ENCODE results near the gene HIF3A.

The HIF3A gene

DNA sequence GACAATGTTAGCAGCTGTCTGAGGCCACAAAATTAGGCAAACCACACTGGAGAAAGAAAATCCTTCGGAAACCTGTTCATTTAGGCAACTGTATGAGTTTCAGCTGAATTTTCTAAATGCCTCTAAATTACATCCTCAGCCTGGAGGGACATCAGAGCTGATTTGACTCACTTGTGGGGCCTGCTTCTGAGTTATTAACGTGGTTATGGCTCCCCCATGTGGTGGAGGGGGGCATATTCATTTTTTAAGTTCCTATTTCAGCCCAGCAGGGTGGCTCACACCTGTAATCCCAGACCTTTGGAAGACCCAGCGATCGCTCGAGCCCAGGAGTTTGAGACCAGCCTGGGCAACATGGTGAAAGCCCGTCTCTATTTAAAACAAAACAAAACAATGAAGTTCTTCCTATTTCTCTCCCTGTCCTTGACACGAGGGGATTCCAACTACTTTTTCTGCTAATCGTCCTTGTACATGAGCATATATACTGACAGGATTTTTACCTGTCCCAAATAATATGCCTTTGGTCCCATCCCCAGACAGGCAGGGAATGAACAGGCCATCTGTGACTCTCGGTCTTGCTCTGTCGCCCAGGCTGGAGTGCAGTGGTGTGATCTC is 31.5 kb upstream of the HIF3A start:
- H2BK12ac ChIP-seq (ENCODE audit: low read length), result no peak overlapping the region
- DNase-seq (ENCODE audit: low spot score), result peak; percentile 81
- WGBS, 2 donors (ENCODE audit: extremely low coverage in 2 of 2, insufficient read length in 2 of 2, insufficient replicate concordance in 1 of 2), result no CpG with 5 or more reads among the region's 10 CpGs

DNA sequence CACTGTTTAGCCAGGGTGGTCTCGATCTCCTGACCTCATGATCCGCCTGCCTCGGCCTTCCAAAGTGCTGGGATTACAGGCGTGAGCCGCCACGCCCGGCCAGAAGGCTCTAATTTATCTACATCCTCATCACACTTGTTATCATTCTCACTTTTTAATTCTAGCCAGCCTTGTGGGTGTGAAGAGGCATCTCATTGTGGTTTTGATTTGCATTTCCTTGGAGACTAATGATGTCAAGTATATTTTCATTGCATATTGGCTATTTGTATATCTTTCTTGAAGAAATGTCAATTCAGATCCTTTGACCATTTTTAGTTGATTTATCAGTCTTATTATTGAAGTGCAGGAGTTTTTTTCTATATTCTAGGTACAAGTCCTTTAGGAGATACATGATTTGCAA is 27.7 kb upstream of the HIF3A start:
- Histone ChIP-seq H3K79me1 (ENCODE audit: low read depth, low read length) (no peaks in the 10 kb centered on the region), H4K8ac (ENCODE audit: low read depth, low read length) (no peak overlapping the region), H3K4me3 (ENCODE audit: low read length in 2 of 2) (no peak overlapping the region), H3K9me3 (replicated peaks in 1 of 2; ENCODE audit: control insufficient read depth in 2 of 2, insufficient read depth in 1 of 2, low read depth in 1 of 2, low read length in 2 of 2) (no peaks in the 10 kb centered on the region), H3K27me3 (ENCODE audit: control insufficient read depth in 3 of 3, insufficient read depth in 3 of 3, low read depth in 1 of 3, low read length in 3 of 3) (peaks cover 0 to 22% (median 0%) of the 10 kb centered on the region in 3 experiments), H3K27ac (replicated peaks; ENCODE audit: low read length) (no peak overlapping the region), H2AK5ac (ENCODE audit: low read depth, low read length) (no peak overlapping the region), H2BK12ac (ENCODE audit: low read length) (no peak overlapping the region), H3K14ac (ENCODE audit: low read length) (no peak overlapping the region), H3K23ac (ENCODE audit: low read depth, low read length, poor library complexity) (no peak overlapping the region), H3K4me2 (ENCODE audit: insufficient read depth, low read length, poor library complexity, severe bottlenecking) (no peak overlapping the region), H3K4ac (ENCODE audit: low read length) (no peak overlapping the region), H3K4me1 (ENCODE audit: control insufficient read depth in 2 of 2, insufficient read depth in 1 of 2, low read depth in 1 of 2, low read length in 2 of 2) (peaks cover 0 to 1% of the 10 kb centered on the region in 2 donors), H2BK5ac (ENCODE audit: low read length) (no peak overlapping the region), H2BK15ac (ENCODE audit: low read length) (no peak overlapping the region), H3K9ac (ENCODE audit: low read depth, low read length, poor library complexity) (no peak overlapping the region), H2AFZ (ENCODE audit: low read length) (no peak overlapping the region), H2BK120ac (ENCODE audit: low read depth, low read length) (no peak overlapping the region), H3K36me3 (replicated peaks in 1 of 2; ENCODE audit: control insufficient read depth in 2 of 2, insufficient read depth in 2 of 2, low read length in 2 of 2) (no peaks in the 10 kb centered on the region), H3K18ac (ENCODE audit: low read length) (no peak overlapping the region), H4K91ac (ENCODE audit: low read depth, low read length, poor library complexity) (no peak overlapping the region)
- no peak for DNase-seq (ENCODE audit: low spot score)
- WGBS, 2 donors (ENCODE audit: extremely low coverage in 2 of 2, insufficient read length in 2 of 2, insufficient replicate concordance in 1 of 2), result no CpG with 5 or more reads among the region's 7 CpGs

More for the DNA sequence above, 31.5 kb upstream of the HIF3A start:
- H2AK5ac ChIP-seq (ENCODE audit: low read depth, low read length), result peak overlapping the region; percentile 5
- H3K27me3 ChIP-seq (ENCODE audit: control insufficient read depth in 3 of 3, insufficient read depth in 3 of 3, low read depth in 1 of 3, low read length in 3 of 3), result peaks cover 0 to 4% (median 0%) of the 10 kb centered on the region in 3 experiments
- H2BK120ac ChIP-seq (ENCODE audit: low read depth, low read length), result no peak overlapping the region
- no peak overlapping the region for H2BK15ac ChIP-seq (ENCODE audit: low read length)
- no peak overlapping the region for H3K4ac ChIP-seq (ENCODE audit: low read length)
- no peak overlapping the region for H2AFZ ChIP-seq (ENCODE audit: low read length)
- H3K4me2 ChIP-seq (ENCODE audit: insufficient read depth, low read length, poor library complexity, severe bottlenecking), result no peak overlapping the region
- H4K91ac ChIP-seq (ENCODE audit: low read depth, low read length, poor library complexity), result no peak overlapping the region
- H3K27ac ChIP-seq (replicated peaks; ENCODE audit: low read length), result no peak overlapping the region
- peaks cover 0 to 1% of the 10 kb centered on the region in 2 donors for H3K4me1 ChIP-seq (ENCODE audit: control insufficient read depth in 2 of 2, insufficient read depth in 1 of 2, low read depth in 1 of 2, low read length in 2 of 2)
- peaks cover 0 to 1% of the 10 kb centered on the region in 2 donors for H3K9me3 ChIP-seq (replicated peaks in 1 of 2; ENCODE audit: control insufficient read depth in 2 of 2, insufficient read depth in 1 of 2, low read depth in 1 of 2, low read length in 2 of 2)
- H3K4me3 ChIP-seq (ENCODE audit: low read length in 2 of 2), result no peak overlapping the region
- H3K14ac ChIP-seq (ENCODE audit: low read length), result no peak overlapping the region
- peaks cover under 1% of the 10 kb centered on the region for H3K79me1 ChIP-seq (ENCODE audit: low read depth, low read length)
- H3K23ac ChIP-seq (ENCODE audit: low read depth, low read length, poor library complexity), result no peak overlapping the region
- no peak overlapping the region for H3K18ac ChIP-seq (ENCODE audit: low read length)
- no peak overlapping the region for H3K9ac ChIP-seq (ENCODE audit: low read depth, low read length, poor library complexity)
- H3K36me3 ChIP-seq (replicated peaks in 1 of 2; ENCODE audit: control insufficient read depth in 2 of 2, insufficient read depth in 2 of 2, low read length in 2 of 2), result no peaks in the 10 kb centered on the region
- H4K8ac ChIP-seq (ENCODE audit: low read depth, low read length), result no peak overlapping the region
- no peak overlapping the region for H2BK5ac ChIP-seq (ENCODE audit: low read length)

DNA sequence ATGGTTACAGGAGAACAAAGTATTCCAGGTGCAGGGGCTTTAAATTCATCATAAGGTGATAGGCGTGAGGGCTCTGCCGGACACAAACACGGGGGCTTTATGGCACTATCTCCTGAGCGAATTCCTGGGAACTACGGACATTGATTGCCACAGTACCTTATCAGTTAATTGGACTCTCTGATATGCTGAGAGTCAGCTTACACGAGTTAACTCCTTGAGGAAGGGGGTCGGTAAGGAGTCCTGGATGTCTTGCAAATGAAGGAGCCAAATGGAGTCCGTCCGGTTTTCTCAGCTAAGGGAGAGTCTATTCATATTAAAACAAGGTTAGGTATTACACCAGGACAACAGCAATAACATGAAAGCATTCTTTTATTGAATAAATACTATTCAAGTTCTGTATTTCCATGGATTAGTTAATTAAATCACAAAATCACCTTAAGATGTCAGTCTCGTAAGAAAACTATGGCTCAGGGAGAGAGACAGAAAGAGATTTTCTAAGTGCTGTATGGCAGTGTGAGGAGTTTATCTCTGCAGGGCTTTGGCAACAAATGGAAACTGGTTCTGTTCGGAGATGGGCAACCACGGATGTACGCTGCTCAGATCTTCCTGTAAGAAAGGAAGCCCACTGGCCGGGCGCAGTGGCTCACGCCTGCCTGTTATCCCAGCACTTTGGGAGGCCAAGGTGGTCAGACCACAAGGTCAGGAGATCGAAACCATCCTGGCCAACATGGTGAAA is 26.2 kb upstream of the HIF3A start:
- Histone ChIP-seq H3K4me3 (ENCODE audit: low read length in 2 of 2) (no peak overlapping the region), H2BK15ac (ENCODE audit: low read length) (no peak overlapping the region), H3K79me1 (ENCODE audit: low read depth, low read length) (no peaks in the 10 kb centered on the region), H3K9ac (ENCODE audit: low read depth, low read length, poor library complexity) (no peak overlapping the region), H2AK5ac (ENCODE audit: low read depth, low read length) (no peak overlapping the region), H2BK12ac (ENCODE audit: low read length) (no peak overlapping the region), H4K8ac (ENCODE audit: low read depth, low read length) (no peak overlapping the region), H3K36me3 (replicated peaks in 1 of 2; ENCODE audit: control insufficient read depth in 2 of 2, insufficient read depth in 2 of 2, low read length in 2 of 2) (no peaks in the 10 kb centered on the region), H3K9me3 (replicated peaks in 1 of 2; ENCODE audit: control insufficient read depth in 2 of 2, insufficient read depth in 1 of 2, low read depth in 1 of 2, low read length in 2 of 2) (no peaks in the 10 kb centered on the region), H3K4me2 (ENCODE audit: insufficient read depth, low read length, poor library complexity, severe bottlenecking) (no peak overlapping the region), H3K18ac (ENCODE audit: low read length) (no peak overlapping the region), H2BK5ac (ENCODE audit: low read length) (no peak overlapping the region), H3K4me1 (ENCODE audit: control insufficient read depth in 2 of 2, insufficient read depth in 1 of 2, low read depth in 1 of 2, low read length in 2 of 2) (no peaks in the 10 kb centered on the region), H4K91ac (ENCODE audit: low read depth, low read length, poor library complexity) (no peak overlapping the region), H2AFZ (ENCODE audit: low read length) (no peak overlapping the region), H3K14ac (ENCODE audit: low read length) (no peak overlapping the region), H3K4ac (ENCODE audit: low read length) (no peak overlapping the region), H3K27ac (replicated peaks; ENCODE audit: low read length) (no peak overlapping the region), H3K23ac (ENCODE audit: low read depth, low read length, poor library complexity) (no peak overlapping the region), H3K27me3 (ENCODE audit: control insufficient read depth in 3 of 3, insufficient read depth in 3 of 3, low read depth in 1 of 3, low read length in 3 of 3) (peaks cover 0 to 24% (median 0%) of the 10 kb centered on the region in 3 experiments), H2BK120ac (ENCODE audit: low read depth, low read length) (no peak overlapping the region)
- no CpG with 5 or more reads among the region's 17 CpGs for WGBS, 2 donors (ENCODE audit: extremely low coverage in 2 of 2, insufficient read length in 2 of 2, insufficient replicate concordance in 1 of 2)
- DNase-seq (ENCODE audit: low spot score), result no peak

DNA sequence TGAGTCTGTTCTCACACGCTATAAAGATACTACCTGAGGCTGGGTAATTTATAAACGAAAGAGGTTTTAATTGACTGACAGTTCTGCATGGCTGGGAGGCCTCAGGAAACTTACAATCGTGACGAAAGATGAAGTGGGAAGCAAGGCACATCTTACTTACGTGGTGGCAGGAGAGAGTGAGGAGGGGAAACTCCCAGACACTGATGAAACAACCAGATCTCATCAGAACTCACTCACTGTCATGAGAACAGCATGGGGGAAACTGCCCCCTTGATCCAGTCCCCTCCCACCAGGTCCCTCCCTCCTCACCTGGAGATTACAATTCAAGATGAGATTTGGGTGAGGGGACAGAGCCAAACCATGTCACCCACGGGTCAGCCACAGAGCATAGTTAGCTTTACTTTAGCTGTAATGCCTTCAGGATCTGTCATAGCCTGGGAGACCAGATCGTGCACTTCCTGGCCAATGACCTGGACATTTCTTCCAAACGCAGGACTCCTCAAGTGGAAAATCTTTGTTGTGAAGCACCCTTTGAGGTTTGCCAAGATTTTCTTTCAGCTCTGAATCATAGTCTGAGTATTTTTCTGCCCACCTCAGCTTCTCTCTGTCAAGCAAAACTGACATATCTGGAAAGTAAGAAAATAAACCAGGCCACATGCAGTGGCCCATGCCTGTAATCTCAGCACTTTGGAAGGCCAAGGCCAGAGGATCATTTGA is 25.2 kb upstream of the HIF3A start:
- Histone ChIP-seq H4K8ac (ENCODE audit: low read depth, low read length) (no peak overlapping the region), H3K4me1 (ENCODE audit: control insufficient read depth in 2 of 2, insufficient read depth in 1 of 2, low read depth in 1 of 2, low read length in 2 of 2) (no peaks in the 10 kb centered on the region), H3K14ac (ENCODE audit: low read length) (no peak overlapping the region), H3K4me3 (ENCODE audit: low read length in 2 of 2) (peak overlapping the region in 1 of 2 donors; percentile 27), H2BK5ac (ENCODE audit: low read length) (no peak overlapping the region), H3K27ac (replicated peaks; ENCODE audit: low read length) (no peak overlapping the region), H2BK12ac (ENCODE audit: low read length) (no peak overlapping the region), H2BK120ac (ENCODE audit: low read depth, low read length) (no peak overlapping the region), H3K27me3 (ENCODE audit: control insufficient read depth in 3 of 3, insufficient read depth in 3 of 3, low read depth in 1 of 3, low read length in 3 of 3) (peaks cover 0 to 27% (median 0%) of the 10 kb centered on the region in 3 experiments), H3K23ac (ENCODE audit: low read depth, low read length, poor library complexity) (no peak overlapping the region), H3K18ac (ENCODE audit: low read length) (no peak overlapping the region), H3K36me3 (replicated peaks in 1 of 2; ENCODE audit: control insufficient read depth in 2 of 2, insufficient read depth in 2 of 2, low read length in 2 of 2) (no peaks in the 10 kb centered on the region), H4K91ac (ENCODE audit: low read depth, low read length, poor library complexity) (no peak overlapping the region), H3K9me3 (replicated peaks in 1 of 2; ENCODE audit: control insufficient read depth in 2 of 2, insufficient read depth in 1 of 2, low read depth in 1 of 2, low read length in 2 of 2) (no peaks in the 10 kb centered on the region), H3K4me2 (ENCODE audit: insufficient read depth, low read length, poor library complexity, severe bottlenecking) (no peak overlapping the region), H2AK5ac (ENCODE audit: low read depth, low read length) (no peak overlapping the region), H3K4ac (ENCODE audit: low read length) (no peak overlapping the region), H3K79me1 (ENCODE audit: low read depth, low read length) (no peaks in the 10 kb centered on the region), H2BK15ac (ENCODE audit: low read length) (no peak overlapping the region), H3K9ac (ENCODE audit: low read depth, low read length, poor library complexity) (no peak overlapping the region), H2AFZ (ENCODE audit: low read length) (no peak overlapping the region)
- WGBS, 2 donors (ENCODE audit: extremely low coverage in 2 of 2, insufficient read length in 2 of 2, insufficient replicate concordance in 1 of 2), result no CpG with 5 or more reads among the region's 8 CpGs
- DNase-seq (ENCODE audit: low spot score), result no peak
